GM19452 (cell line): ENCODE data around the gene MYL5.
"Not testable (repeated sequence)": the region's sequence is repeated elsewhere in the genome, so short reads cannot be mapped to it uniquely, and the experiment has no call there.

Experiments used
- ATAC-seq: cut with Tn5 transposase; IDR thresholded peaks from one replicate; pipeline ENCODE4 v1.9.1; 2021; ENCODE audit not compliant: unreplicated experiment

The MYL5 gene

GRCh38 chr4:635851-636627 is 38.3 kb upstream of the MYL5 start:
- ATAC-seq: no peak

GRCh38 chr4:636628-637159 is 37.6 kb upstream of the MYL5 start:
- ATAC-seq: no peak

GRCh38 chr4:637536-638280 is 36.6 kb upstream of the MYL5 start:
- ATAC-seq: no peak

GRCh38 chr4:642366-642765 is 32.0 kb upstream of the MYL5 start:
- ATAC-seq: not testable (repeated sequence)

- no peak for ATAC-seq
Measured at GRCh38 chr4:646460-646859, 27.9 kb upstream of the MYL5 start.

- ATAC-seq: no peak
Measured at GRCh38 chr4:647481-647880, 26.9 kb upstream of the MYL5 start.

GRCh38 chr4:648579-649292 is 25.6 kb upstream of the MYL5 start:
- ATAC-seq: no peak

- no peak for ATAC-seq
Measured at GRCh38 chr4:649293-649625, 25.1 kb upstream of the MYL5 start.

- ATAC-seq: no peak
Measured at GRCh38 chr4:649751-650310, 24.5 kb upstream of the MYL5 start.

- no peak for ATAC-seq
Measured at GRCh38 chr4:650461-650860, 23.9 kb upstream of the MYL5 start.

GRCh38 chr4:650951-651883 is 23.1 kb upstream of the MYL5 start:
- no peak for ATAC-seq

- ATAC-seq: no peak
Measured at GRCh38 chr4:651884-652642, 22.3 kb upstream of the MYL5 start.

GRCh38 chr4:653080-653821 is 21.1 kb upstream of the MYL5 start:
- no peak for ATAC-seq

- ATAC-seq: no peak
Measured at GRCh38 chr4:653831-654502, 20.4 kb upstream of the MYL5 start.

- ATAC-seq: no peak
Measured at GRCh38 chr4:654503-654845, 19.9 kb upstream of the MYL5 start.

GRCh38 chr4:654871-655463 is 19.4 kb upstream of the MYL5 start:
- ATAC-seq: no peak

GRCh38 chr4:655464-656151 is 18.7 kb upstream of the MYL5 start:
- no peak for ATAC-seq
